Hematopoietic multipotent progenitor cell treated with erythropoietin and hydrocortisone succinate and interleukin-3 and kit ligand, for 8 days (in vitro differentiated cells): ENCODE measurements around the gene SOX21.

ENCODE experiments used
- DNase-seq: peaks from one replicate; pipeline ENCODE4 v3.0.0-alpha.2; 2015

The SOX21 gene

DNA sequence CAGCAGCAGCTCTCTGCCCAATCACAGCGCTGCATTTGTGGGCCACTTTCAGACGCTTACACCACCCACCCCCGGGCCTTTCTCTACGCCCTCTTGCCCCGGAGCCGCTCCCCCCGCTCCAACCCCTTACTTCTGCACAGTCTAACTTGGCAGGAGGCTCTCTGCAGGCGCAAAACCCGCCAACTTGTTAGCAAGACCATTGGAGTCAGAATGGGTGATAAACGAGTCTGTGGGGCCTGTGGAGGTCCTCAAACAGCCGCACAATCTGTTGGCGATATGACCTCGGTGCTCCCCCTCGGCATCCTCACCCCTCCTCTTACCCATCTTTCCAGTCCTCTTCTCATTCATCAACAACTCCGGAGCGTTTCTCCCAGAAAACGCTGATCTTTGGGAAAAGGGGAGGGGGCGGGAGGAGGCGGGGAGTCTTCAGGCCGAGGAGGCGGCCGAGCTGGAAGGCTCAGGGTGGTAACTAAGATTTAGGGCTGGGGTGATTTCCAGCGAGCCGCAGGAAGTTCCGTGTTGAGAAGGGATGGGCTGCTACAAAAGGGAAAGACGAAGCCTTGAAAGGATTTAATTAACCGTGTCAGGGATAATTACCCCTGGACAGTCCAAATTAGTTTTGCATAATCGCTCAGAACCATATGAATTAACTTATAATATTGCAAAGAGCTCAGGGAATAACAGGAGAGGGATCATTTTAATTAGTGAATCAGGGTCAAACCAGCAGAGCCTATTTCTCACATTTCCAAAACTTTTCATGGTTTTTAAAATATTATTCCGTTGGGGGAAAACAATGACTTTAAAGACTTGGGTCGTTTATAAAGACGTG is 4.1 kb downstream of the SOX21 start:
- DNase-seq, result no peak

DNA sequence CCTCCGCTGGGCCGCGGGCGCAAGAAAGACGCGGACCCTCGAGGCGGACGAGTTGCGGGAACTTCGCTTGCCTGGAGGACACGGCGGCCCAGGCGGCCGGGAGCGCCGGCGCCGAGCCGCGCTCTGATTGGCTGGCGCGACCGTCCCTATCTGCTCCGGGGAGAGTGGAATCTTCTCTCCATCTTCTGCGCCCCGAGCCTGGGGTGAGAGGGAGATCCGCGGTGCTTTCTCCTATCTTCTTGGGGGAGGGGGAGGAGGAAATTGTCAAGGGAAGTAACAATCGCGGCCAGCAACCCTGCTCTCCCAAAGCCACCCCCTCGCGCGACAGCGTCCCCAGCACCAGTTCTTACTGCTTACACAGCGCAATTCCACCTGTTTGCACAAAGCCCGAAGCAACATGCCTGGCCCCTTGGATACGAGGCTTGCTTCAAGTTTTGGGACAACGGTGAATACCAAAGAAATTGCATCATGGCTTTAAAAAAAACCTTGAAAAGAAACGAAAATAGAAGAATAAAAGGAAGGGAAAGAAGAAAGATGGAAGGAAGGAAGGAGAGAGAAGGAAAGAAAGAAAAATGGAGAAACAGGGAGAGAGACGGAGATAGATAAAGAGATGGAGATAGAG is 4.8 kb downstream of the SOX21 start:
- no peak for DNase-seq

DNA sequence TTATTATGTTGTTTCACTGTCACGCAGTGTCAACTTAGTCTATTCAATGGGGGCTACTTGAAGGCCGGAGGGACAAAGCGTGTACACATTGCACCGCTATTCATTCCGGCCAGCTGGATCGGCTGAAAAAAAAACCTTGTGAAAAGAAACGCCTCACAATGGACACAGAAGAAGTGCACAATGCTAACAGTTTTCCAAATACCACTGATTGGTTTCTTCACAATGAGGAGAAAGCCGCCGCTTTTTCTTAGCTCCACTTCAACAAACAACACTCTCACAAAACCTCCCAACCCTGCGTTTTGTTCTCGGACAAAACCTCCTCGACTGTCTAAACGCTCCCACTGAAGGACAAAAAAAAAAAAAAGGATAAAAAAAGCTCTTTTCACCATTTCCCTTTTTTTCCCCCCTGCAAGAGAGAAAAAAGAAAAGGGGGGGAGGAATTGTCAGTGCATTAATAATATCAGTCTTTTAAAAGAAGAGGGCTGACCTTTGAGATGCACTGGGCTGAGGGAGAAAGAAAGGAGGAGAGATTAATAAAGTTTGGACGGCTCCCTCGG is 5.4 kb downstream of the SOX21 start:
- no peak for DNase-seq

GRCh38 chr13:94706101-94706842 is 6.1 kb downstream of the SOX21 start:
- no peak for DNase-seq

- no peak for DNase-seq
Observed at GRCh38 chr13:94705081-94706030, 7.0 kb downstream of the SOX21 start.

DNA sequence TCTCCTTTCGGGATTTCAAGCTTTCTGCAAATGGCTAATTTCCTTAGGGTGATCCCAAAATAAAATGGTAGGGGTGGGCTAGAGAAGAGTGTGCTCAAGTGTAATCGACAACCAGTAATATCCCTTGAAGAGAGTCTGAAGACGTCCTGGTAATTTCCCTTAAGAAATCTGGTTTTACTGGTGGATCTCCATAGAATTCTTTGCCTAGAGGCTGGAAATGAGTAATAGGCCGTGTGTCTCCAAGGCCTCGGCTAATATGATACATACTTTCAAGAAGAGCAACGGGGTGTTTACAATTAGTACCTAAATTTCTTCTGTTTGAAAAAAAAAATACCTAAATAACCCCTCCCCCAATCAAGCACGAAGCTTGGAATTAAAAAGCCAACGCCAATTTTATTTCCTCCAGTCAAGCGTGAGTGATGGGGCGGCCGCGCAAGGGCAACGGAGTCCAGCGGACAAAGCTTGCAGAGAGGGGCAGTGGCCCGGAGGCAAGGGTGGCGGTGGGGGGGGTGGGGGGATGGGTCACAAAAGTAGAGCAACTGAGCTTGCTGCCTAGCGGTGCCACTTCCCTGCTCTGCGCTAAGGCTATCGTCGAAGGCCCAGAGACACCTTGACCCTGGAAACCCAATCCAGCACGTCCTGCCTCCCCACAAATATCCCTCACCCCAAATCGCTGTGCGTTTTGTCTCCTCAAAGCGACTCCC is 7.8 kb downstream of the SOX21 start:
- no peak for DNase-seq

DNA sequence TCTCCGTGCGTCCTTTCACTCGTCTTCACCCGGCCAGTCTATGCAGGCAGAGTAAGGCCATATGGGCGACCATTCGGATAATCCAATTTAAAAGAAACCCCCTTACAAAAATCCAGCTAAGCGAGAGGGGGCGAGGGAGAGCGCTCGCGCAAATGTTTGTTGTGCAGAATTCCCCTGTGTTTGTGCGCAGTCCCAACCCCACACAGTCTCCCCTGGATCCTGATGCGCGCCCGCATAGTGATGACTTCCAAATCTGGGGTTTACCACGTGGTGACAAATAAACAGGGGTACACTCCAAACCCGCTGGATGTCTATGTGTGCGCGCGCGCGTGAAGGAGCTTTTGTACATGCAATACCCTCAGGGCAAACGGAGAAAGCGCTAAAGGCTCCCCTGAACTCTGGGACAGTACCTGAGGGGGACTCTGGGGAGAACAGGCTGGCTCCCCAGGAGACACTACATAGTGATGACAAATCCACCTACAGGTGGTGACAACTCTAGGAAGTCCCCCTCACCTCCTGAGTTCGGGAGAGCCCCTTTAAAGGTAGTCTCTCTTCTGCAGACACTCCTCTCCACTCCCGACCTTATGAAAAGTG is 8.5 kb downstream of the SOX21 start:
- DNase-seq, result no peak

- no peak for DNase-seq
Observed at GRCh38 chr13:94703271-94703670, 9.1 kb downstream of the SOX21 start.

DNA sequence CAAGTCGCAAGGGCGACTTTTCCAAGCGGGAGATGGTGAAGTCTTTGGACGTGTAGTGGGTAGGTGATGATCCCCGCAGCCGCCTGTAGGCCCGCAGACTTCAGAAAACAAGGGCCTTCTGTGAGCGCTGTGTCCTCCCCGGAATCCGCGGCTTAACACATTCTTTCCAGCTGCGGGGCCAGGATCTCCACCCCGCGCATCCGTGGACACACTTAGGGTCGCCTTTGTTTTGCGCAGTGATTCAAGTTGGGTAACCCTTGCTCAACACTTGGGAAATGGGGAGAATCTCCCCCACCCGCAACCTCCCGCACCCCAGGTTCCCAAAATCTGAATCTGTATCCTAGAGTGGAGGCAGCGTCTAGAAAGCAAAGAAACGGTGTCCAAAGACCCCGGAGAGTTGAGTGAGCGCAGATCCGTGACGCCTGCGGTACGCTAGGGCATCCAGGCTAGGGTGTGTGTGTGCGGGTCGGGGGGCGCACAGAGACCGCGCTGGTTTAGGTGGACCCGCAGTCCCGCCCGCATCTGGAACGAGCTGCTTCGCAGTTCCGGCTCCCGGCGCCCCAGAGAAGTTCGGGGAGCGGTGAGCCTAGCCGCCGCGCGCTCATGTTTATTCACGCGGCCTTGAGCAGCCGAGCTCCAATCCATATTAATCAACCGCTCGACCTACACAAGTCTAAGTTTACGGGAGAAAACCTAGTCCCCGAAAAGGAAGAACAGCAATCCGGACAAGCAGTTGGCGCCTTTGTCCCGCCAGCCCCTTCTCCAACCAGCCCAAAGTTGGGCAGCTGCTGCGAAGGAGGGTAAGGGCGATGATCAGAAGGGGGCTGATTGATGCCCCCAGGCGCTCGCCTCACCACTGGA is 9.9 kb downstream of the SOX21 start:
- no peak for DNase-seq

GRCh38 chr13:94701313-94702180 is 10.8 kb downstream of the SOX21 start:
- no peak for DNase-seq

DNA sequence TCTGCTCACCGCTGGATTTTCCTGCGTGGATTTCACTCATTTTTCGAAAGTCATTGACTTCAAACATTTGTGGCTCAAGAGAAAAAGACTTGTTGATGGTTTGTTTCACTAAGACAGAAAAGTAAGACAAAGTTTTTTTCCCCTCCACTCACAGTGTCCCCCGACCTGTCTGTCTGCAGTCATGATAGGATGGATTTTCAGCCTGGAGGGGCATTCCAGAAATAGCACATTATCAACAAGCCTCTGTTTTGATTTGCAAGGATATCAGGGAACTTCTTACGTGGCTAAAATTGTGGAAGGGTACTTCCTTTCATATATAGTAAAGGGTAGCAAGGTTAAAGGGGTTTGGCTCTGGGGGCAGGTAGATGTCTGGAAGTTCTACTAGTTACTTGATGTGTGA is 11.8 kb downstream of the SOX21 start:
- DNase-seq, result no peak

DNA sequence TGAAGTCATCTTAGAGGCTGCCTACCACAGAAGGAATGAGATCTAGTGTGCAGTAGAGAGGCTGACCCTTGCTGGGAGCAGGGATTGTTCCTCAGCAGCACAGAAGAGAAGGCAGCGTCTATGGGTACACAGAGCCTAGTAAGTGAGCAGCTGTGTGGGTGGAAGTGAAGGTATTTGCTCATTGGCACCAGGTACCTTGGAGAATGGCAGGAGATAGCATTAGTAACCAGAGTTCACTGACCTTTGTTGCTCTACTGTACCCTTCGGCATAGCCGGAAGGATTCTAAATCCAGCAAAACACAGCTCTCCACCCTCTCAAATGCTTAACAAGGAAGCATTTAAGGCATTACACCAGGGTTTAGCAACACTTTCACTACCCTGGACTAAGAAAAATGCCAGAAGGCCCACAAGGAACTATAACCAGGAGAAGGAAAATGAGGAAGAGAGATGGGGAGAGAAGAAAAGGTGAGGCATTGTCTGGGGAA is 12.3 kb downstream of the SOX21 start:
- DNase-seq, result no peak

- DNase-seq, result no peak
Observed at GRCh38 chr13:94696171-94696570, 16.2 kb downstream of the SOX21 start.

GRCh38 chr13:94692030-94692429 is 20.3 kb downstream of the SOX21 start:
- DNase-seq, result no peak

GRCh38 chr13:94683409-94683808 is 28.9 kb downstream of the SOX21 start:
- no peak for DNase-seq

DNA sequence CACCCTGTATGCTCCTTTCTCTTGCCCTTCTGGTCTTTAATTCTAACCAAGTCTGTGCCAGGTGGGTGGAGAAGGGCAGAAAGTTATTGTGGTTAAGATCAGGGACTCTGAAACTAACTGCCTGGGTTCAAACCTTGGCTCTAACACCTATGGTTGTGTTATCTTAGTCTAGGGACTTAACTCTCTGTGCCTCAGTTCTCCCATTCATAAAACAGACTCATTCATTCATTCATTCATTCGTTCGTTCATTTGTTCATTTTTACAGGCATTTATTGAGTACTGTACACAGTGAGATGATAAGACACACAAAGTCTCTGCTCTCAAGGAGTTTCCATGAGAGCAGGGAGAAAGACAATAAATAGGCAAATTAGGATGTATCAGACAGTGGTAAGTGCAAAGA is 30.1 kb downstream of the SOX21 start:
- no peak for DNase-seq

DNA sequence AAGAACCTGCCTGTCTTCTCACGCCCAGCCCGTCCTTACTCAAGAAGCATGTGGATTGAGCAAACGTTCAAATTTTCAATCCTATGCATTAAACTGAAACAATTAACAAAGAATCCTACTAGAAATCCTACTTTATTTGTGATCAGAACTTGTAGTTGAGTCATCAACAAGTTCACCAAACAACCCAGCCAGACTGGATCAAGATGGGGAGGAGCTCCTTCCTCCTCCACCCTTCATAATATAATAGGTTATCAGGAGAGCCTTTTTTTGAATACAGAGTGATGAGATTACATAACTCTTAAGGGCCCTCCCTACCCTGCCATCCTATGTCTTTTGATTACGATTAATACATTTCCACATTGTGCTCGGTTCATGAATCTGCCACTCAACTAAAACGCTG is 32.7 kb downstream of the SOX21 start:
- no peak for DNase-seq

DNA sequence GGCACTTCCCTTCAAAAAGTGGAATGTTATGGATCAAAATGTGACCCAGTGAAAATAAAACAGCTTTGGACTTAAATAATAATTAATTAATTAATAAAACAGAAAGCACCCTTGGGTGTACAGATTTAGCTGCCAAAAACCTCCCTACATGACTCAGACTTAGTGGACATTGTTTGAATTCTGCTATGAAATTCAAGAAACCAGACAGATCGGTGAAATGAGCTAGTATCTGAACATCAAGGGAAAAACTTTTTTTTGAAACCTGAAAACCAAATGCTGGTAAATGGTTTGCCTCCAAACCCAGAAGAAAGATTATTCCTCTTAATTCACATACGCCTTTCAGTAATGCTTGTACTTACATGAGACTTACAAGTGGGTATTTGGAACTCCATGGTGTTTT is 33.5 kb downstream of the SOX21 start:
- DNase-seq, result no peak

- DNase-seq, result no peak
Observed at GRCh38 chr13:94677799-94678198, 34.5 kb downstream of the SOX21 start.
